K562 (cell line): Measurements from ENCODE around the gene GSTM2. TPM values are rescaled to one million over a fixed set of nuclear protein-coding genes. Genes with fewer than 3 reads are reported as not detected.
A peak's percentile ranks its signal among the peaks of the same experiment; 100 is the strongest.

Source experiments
- ATAC-seq: fragments of 200-7000 bp; cut with Tn5 transposase; 3 replicates; pipeline ENCODE4 v1.9.1; 2020; ENCODE audit warnings: moderate library complexity
- BruUV-seq: library from RNA; stranded (reverse); fragments of 400-500 nt; replicated peaks from 2 replicates; lab custom pipeline; 2021; lab: Mats Ljungman, UMichigan
- CTCF ChIA-PET: fragments of 300-600 bp; formaldehyde crosslinking; extraction: SDS; loops from one replicate; lab custom pipeline; 2021; ENCODE audit warnings: low intra/inter-chr PET ratio; lab: Yijun Ruan, JAX
- POLR2A ChIA-PET: fragments of 300-600, 350-650 bp; sonication (Branson Sonifier 250); formaldehyde crosslinking; extraction: SDS; loops from one replicate; lab custom pipeline; 2021; ENCODE audit warnings: antibody characterized with exemption, inconsistent platforms; lab: Yijun Ruan, JAX
- DNase-seq, 4 experiments: peaks; one replicate each; pipeline versions ENCODE4 v3.0.0 to v3.0.0-alpha.2; 2011 to 2018; ENCODE audit warnings: low spot score in 3 of 4, mixed read lengths in 3 of 4; ENCODE audit errors: extremely low read depth in 1 of 4
- FAIRE-seq: peaks from 2 replicates; lab custom pipeline; 2011; peaks lifted over from hg19 to GRCh38; lab: Jason Lieb, UNC
- H2AFZ ChIP-seq: 2 replicates; pipeline ENCODE4 v1.6.0; 2011; ENCODE audit warnings: low read depth, low read length, control low read depth, inconsistent platforms
- H3K27ac ChIP-seq: fragments of 200-600 bp; 3 replicates; pipeline ENCODE4 v1.8.0; 2011; ENCODE audit warnings: low read depth, mild to moderate bottlenecking, control low read depth, inconsistent platforms, low read length, moderate library complexity, mixed read lengths; ENCODE audit errors: extremely low read depth
- H3K27me3 ChIP-seq, 2 experiments: fragments of 300-600 bp in 1 of 2; 2 replicates in 1 of 2; 3 replicates in 1 of 2; pipeline versions ENCODE4 v1.6.0 to v1.8.0; 2011; ENCODE audit warnings: inconsistent platforms in 2 of 2, low read length in 2 of 2, mild to moderate bottlenecking in 1 of 2, mixed read lengths in 1 of 2, moderate library complexity in 1 of 2; ENCODE audit not compliant: control insufficient read depth in 2 of 2, insufficient read depth in 2 of 2
- H3K36me3 ChIP-seq: fragments of 300-600 bp; 3 replicates; pipeline ENCODE4 v1.8.0; 2011; ENCODE audit warnings: mild to moderate bottlenecking, low read length, inconsistent platforms; ENCODE audit not compliant: control insufficient read depth, insufficient read depth
- H3K4me1 ChIP-seq, 2 experiments: fragments of 200-600 bp in 1 of 2; replicated peaks in 1 of 2; 2 replicates in 1 of 2; 3 replicates in 1 of 2; pipeline versions ENCODE4 v1.5.1 to v1.8.0; 2011; ENCODE audit warnings: inconsistent platforms in 2 of 2, low read length in 2 of 2, mild to moderate bottlenecking in 1 of 2, mixed read lengths in 1 of 2, moderate library complexity in 1 of 2; ENCODE audit not compliant: control insufficient read depth in 2 of 2, insufficient read depth in 2 of 2
- H3K4me2 ChIP-seq: 2 replicates; pipeline ENCODE4 v1.6.1; 2011; ENCODE audit warnings: low read length, control low read depth, inconsistent platforms, mixed read lengths; ENCODE audit not compliant: insufficient read depth
- H3K4me3 ChIP-seq: fragments of 200-600 bp; sonication (generic), shearing (Covaris generic); 2 replicates; pipeline ENCODE4 v1.5.1; 2016; ENCODE audit warnings: control low read depth, inconsistent platforms
- H3K79me2 ChIP-seq: fragments of 200-600 bp; 3 replicates; pipeline ENCODE4 v1.8.0; 2011; ENCODE audit warnings: low read length, inconsistent platforms; ENCODE audit not compliant: control insufficient read depth, insufficient read depth
- H3K9ac ChIP-seq, 2 experiments: 2 replicates each; pipeline versions ENCODE4 v1.6.0 to v1.6.1; 2011; ENCODE audit warnings: low read depth in 2 of 2, low read length in 2 of 2, control low read depth in 1 of 2, inconsistent platforms in 1 of 2, mild to moderate bottlenecking in 1 of 2, mixed read lengths in 1 of 2; ENCODE audit not compliant: insufficient read depth in 1 of 2
- H3K9me1 ChIP-seq: one replicate; pipeline ENCODE4 v1.6.0; 2011; ENCODE audit warnings: inconsistent platforms, mild to moderate bottlenecking, low read length, moderate library complexity; ENCODE audit not compliant: control insufficient read depth, insufficient read depth
- H3K9me3 ChIP-seq: replicated peaks from 2 replicates; pipeline ENCODE4 v1.5.1; 2011; ENCODE audit warnings: low read depth, low read length, inconsistent platforms; ENCODE audit not compliant: control insufficient read depth, insufficient read depth
- H4K20me1 ChIP-seq: replicated peaks from 2 replicates; pipeline ENCODE4 v1.6.1; 2011; ENCODE audit warnings: low read length, inconsistent platforms, mixed read lengths; ENCODE audit not compliant: control insufficient read depth, insufficient read depth
- BHLHE40 ChIP-seq: IDR thresholded peaks from 2 replicates; pipeline ENCODE4 v1.6.1; 2011; ENCODE audit warnings: low read length, improper control_type of control experiment
- GATAD2A ChIP-seq: fragments of 450-650 bp; IDR thresholded peaks from 2 replicates; pipeline ENCODE4 v1.6.1; 2017
- KDM2B ChIP-seq: fragments of 250-450 bp; sonication (Bioruptor Pico); IDR thresholded peaks from 2 replicates; pipeline ENCODE4 v1.8.0; 2021; ENCODE audit warnings: mild to moderate bottlenecking, moderate library complexity
- KHSRP ChIP-seq: fragments of 450-650 bp; IDR thresholded peaks from 2 replicates; pipeline ENCODE4 v1.6.1; 2017
- NCOA1 ChIP-seq: fragments of 450-650 bp; IDR thresholded peaks from 2 replicates; pipeline ENCODE4 v1.6.1; 2016; ENCODE audit warnings: low read depth
- SRSF1 ChIP-seq: fragments of 200-400 bp; formaldehyde crosslinking; IDR thresholded peaks from 2 replicates; pipeline ENCODE4 v1.6.1; 2017; ENCODE audit warnings: mild to moderate bottlenecking, low read depth, low read length, moderate library complexity
- TCF7L2 ChIP-seq: fragments of 150-350 bp; IDR thresholded peaks from 2 replicates; pipeline ENCODE4 v1.6.1; 2016; ENCODE audit warnings: low read depth, mild to moderate bottlenecking, low read length, moderate library complexity
- TFAM ChIP-seq: fragments of 250-450 bp; sonication (Bioruptor Pico); conservative IDR thresholded peaks from 2 replicates; pipeline ENCODE4 v1.5.0; 2021; ENCODE audit warnings: mild to moderate bottlenecking, moderate library complexity
- ZNF57 ChIP-seq: fragments of 450-650 bp; formaldehyde crosslinking; IDR thresholded peaks from 2 replicates; pipeline ENCODE4 v1.4.0; 2020; ENCODE audit warnings: mild to moderate bottlenecking, moderate library complexity
- WGBS: fragments of 100-300 bp; shearing (Covaris generic); methylation state at CpG from one replicate; pipeline ENCODE4 v1.1.6; 2016; ENCODE audit warnings: low coverage, mixed read lengths; ENCODE audit not compliant: insufficient coverage; ENCODE audit errors: missing lambda C conversion rate; 5-methylcytosine and 5-hydroxymethylcytosine counted together
- in situ Hi-C: fragments of 300-500 bp; cut with MboI; formaldehyde crosslinking; loops from 4 replicates; pipeline ENCODE4 v1.15.0; 2018; ENCODE audit warnings: inconsistent platforms, mixed read lengths
- intact Hi-C: fragments of 100-400 bp; cut with micrococcal nuclease; formaldehyde crosslinking; loops from 2 replicates; pipeline ENCODE4 v1.14.2; 2022
- polyA plus RNA-seq, 8 experiments: library from polyadenylated mRNA; depleted of rRNA in 4 of 8; stranded (reverse) in 5 of 8; unstranded in 3 of 8; fragments of >200 nt; fragmentation: Nextera tagmentation in 2 of 8; fragmentation: Illumina TruSeq in 1 of 8; extraction: Ambion mirVana in 2 of 8; extraction: Trizol in 1 of 8; gene quantifications; 2 replicates each; pipeline versions ENCODE4 v1.2.1 to v1.2.3, GENCODE V29; 2011 to 2014; ENCODE audit warnings: inconsistent platforms in 1 of 8, missing spikeins in 1 of 8
- total RNA-seq, 7 experiments: library from RNA; depleted of rRNA in 6 of 7; stranded (reverse); fragments of >200 nt in 6 of 7; fragmentation: Illumina TruSeq in 2 of 7; extraction: Trizol in 2 of 7; gene quantifications; 2 replicates each; pipeline versions ENCODE4 v1.2.1 to v1.2.3, GENCODE V29; 2011 to 2021; ENCODE audit warnings: low replicate concordance in 1 of 7
- TF ChIP-seq, protein P1 (sequence below): sonication (generic); formaldehyde crosslinking; IDR thresholded peaks from 2 replicates; pipeline ENCODE4 v1.8.1; 2023; ENCODE audit warnings: mild to moderate bottlenecking, missing genetic modification reagents
- TF ChIP-seq, protein P2 (sequence below): sonication (generic); formaldehyde crosslinking; IDR thresholded peaks from 2 replicates; pipeline ENCODE4 v1.8.0; 2022; ENCODE audit warnings: mild to moderate bottlenecking, missing genetic modification reagents
- TF ChIP-seq, protein P3 (sequence below), 2 experiments: fragments of 150-350 bp in 1 of 2; IDR thresholded peaks; 2 replicates each; pipeline ENCODE4 v1.6.1; 2012 to 2016; ENCODE audit warnings: low read depth in 2 of 2, low read length in 2 of 2, mild to moderate bottlenecking in 1 of 2, moderate library complexity in 1 of 2
- TF ChIP-seq, protein P4 (sequence below): sonication (generic); formaldehyde crosslinking; IDR thresholded peaks from 2 replicates; pipeline ENCODE4 v1.8.1; 2023; ENCODE audit warnings: mild to moderate bottlenecking, missing genetic modification reagents

GSTM2 gene
- total and polyA plus RNA-seq, 9 of the 15 experiments (the other 6 are each of a cell fraction or from before 2014, with no cell fraction given): 1.6 to 15.1 (median 6.8) TPM

DNA sequence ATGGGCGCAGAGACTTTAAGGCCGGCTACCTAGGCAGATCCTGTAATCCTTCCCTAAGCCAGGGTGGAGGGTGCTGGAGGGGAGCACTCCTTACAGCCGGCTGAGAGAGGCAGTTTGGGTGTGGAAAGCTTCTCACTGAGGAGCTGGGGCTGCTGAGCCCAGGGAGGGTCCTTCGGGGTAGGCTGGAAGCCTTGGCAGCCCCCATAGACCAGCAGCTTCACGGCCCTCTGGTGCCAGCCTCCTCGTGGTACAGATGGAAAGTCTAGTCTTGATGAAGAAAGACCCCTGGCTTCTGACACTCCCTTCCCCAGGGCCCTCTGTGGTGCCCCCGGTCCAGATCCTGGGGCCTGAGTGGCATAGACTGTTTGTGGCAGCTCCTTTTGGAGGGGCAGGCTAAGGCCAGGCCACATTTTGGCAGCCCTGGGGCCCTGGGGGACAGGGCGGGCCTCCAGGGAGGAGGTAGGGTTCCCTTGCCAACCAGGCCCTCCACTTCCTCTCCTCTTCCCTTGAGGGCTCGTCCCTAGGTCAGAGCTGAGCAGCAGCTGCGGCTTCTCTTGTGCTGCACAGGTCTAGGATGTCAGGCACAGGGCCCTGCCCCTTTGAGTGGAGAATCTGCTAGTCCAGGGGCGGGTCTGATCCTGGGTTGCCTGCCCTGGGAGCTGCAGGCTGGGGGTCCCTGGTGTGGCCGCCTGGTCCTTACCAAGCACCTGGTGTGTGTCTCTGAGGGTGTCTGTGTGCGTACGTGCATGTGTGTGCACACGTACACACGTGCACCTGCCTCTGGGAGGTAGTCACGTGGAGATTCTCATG, 43.5 kb upstream of the GSTM2 start:
- Histone ChIP-seq H3K4me1 (peaks cover 20 to 75% of the 10 kb centered on the region in 2 experiments), H3K27ac (no peak overlapping the region), H3K9me1 (peaks cover under 1% of the 10 kb centered on the region), H3K9me3 (no peaks in the 10 kb centered on the region), H3K79me2 (peaks cover 49% of the 10 kb centered on the region), H3K36me3 (peaks cover 36% of the 10 kb centered on the region; the same call in 2 of the 3 replicates), H3K9ac (peak overlapping the region in 1 of 2 experiments; percentile 66; a peak in 2 of 4 replicates), H3K4me3 (no peak overlapping the region), H3K27me3 (no peaks in the 10 kb centered on the region), H4K20me1 (peaks cover 5% of the 10 kb centered on the region), H3K4me2 (no peak overlapping the region), H2AFZ (no peak overlapping the region)
- intact Hi-C loops: no loop called here
- in situ Hi-C loops: loop anchor here (5.0 kb wide), 1 partner anchor 77 kb away; the partner anchor contains the start of gene GNAI3
- ChIA-PET POLR2A (interaction anchor here (1.0 to 2.8 kb wide), 5 partner anchors 16 to 198 kb away, joined by 3 to 17 read pairs (median 7); partner anchors contain the start of gene GNAI3), CTCF (no interaction called here)
- WGBS: 81% methylated on average over 14 of the region's 17 CpGs
- no TSS peak for BruUV-seq
- no peak for DNase-seq
- no peak for ATAC-seq
- no peak for FAIRE-seq
- no peak for TF ChIP-seq TFAM (CRISPR knock-in tag)
- no peak for TF ChIP-seq SRSF1
- TF ChIP-seq NCOA1: no peak
- TF ChIP-seq, protein P1, sequence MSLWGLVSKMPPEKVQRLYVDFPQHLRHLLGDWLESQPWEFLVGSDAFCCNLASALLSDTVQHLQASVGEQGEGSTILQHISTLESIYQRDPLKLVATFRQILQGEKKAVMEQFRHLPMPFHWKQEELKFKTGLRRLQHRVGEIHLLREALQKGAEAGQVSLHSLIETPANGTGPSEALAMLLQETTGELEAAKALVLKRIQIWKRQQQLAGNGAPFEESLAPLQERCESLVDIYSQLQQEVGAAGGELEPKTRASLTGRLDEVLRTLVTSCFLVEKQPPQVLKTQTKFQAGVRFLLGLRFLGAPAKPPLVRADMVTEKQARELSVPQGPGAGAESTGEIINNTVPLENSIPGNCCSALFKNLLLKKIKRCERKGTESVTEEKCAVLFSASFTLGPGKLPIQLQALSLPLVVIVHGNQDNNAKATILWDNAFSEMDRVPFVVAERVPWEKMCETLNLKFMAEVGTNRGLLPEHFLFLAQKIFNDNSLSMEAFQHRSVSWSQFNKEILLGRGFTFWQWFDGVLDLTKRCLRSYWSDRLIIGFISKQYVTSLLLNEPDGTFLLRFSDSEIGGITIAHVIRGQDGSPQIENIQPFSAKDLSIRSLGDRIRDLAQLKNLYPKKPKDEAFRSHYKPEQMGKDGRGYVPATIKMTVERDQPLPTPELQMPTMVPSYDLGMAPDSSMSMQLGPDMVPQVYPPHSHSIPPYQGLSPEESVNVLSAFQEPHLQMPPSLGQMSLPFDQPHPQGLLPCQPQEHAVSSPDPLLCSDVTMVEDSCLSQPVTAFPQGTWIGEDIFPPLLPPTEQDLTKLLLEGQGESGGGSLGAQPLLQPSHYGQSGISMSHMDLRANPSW (CRISPR knock-in tag): no peak
- TF ChIP-seq BHLHE40: no peak
- TF ChIP-seq GATAD2A: no peak
- no peak for TF ChIP-seq KHSRP
- TF ChIP-seq, protein P2, sequence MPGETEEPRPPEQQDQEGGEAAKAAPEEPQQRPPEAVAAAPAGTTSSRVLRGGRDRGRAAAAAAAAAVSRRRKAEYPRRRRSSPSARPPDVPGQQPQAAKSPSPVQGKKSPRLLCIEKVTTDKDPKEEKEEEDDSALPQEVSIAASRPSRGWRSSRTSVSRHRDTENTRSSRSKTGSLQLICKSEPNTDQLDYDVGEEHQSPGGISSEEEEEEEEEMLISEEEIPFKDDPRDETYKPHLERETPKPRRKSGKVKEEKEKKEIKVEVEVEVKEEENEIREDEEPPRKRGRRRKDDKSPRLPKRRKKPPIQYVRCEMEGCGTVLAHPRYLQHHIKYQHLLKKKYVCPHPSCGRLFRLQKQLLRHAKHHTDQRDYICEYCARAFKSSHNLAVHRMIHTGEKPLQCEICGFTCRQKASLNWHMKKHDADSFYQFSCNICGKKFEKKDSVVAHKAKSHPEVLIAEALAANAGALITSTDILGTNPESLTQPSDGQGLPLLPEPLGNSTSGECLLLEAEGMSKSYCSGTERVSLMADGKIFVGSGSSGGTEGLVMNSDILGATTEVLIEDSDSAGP: no peak
- TF ChIP-seq, protein P3, sequence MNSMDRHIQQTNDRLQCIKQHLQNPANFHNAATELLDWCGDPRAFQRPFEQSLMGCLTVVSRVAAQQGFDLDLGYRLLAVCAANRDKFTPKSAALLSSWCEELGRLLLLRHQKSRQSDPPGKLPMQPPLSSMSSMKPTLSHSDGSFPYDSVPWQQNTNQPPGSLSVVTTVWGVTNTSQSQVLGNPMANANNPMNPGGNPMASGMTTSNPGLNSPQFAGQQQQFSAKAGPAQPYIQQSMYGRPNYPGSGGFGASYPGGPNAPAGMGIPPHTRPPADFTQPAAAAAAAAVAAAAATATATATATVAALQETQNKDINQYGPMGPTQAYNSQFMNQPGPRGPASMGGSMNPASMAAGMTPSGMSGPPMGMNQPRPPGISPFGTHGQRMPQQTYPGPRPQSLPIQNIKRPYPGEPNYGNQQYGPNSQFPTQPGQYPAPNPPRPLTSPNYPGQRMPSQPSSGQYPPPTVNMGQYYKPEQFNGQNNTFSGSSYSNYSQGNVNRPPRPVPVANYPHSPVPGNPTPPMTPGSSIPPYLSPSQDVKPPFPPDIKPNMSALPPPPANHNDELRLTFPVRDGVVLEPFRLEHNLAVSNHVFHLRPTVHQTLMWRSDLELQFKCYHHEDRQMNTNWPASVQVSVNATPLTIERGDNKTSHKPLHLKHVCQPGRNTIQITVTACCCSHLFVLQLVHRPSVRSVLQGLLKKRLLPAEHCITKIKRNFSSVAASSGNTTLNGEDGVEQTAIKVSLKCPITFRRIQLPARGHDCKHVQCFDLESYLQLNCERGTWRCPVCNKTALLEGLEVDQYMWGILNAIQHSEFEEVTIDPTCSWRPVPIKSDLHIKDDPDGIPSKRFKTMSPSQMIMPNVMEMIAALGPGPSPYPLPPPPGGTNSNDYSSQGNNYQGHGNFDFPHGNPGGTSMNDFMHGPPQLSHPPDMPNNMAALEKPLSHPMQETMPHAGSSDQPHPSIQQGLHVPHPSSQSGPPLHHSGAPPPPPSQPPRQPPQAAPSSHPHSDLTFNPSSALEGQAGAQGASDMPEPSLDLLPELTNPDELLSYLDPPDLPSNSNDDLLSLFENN (IDR thresholded peaks at IDR 0.05; ENCODE audit: low read depth in 2 of 2, low read length in 2 of 2): no peak
- TF ChIP-seq, protein P4, sequence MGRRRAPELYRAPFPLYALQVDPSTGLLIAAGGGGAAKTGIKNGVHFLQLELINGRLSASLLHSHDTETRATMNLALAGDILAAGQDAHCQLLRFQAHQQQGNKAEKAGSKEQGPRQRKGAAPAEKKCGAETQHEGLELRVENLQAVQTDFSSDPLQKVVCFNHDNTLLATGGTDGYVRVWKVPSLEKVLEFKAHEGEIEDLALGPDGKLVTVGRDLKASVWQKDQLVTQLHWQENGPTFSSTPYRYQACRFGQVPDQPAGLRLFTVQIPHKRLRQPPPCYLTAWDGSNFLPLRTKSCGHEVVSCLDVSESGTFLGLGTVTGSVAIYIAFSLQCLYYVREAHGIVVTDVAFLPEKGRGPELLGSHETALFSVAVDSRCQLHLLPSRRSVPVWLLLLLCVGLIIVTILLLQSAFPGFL (CRISPR knock-in tag): no peak
- no peak for TF ChIP-seq KDM2B (CRISPR knock-in tag)
- TF ChIP-seq TCF7L2: no peak
- TF ChIP-seq ZNF57 (CRISPR knock-in tag): no peak
